GM10248 (cell line): ENCODE data around the gene PBX3.

Experiments
- CTCF ChIA-PET: fragments of 300-600 bp; sonication (Branson Sonifier 250); formaldehyde crosslinking; extraction: SDS; loops from one replicate; lab custom pipeline; 2021; ENCODE audit warnings: antibody characterized with exemption; lab: Yijun Ruan, JAX
- POLR2A ChIA-PET: fragments of 350-650 bp; sonication (Branson Sonifier 250); formaldehyde crosslinking; extraction: SDS; loops from one replicate; lab custom pipeline; 2020; ENCODE audit warnings: antibody characterized with exemption; lab: Yijun Ruan, JAX
- DNase-seq: peaks from one replicate; pipeline ENCODE4 v3.0.0; 2012; ENCODE audit errors: extremely low spot score
- CTCF ChIP-seq: IDR thresholded peaks from 2 replicates; pipeline ENCODE4 v1.5.1; 2012; ENCODE audit warnings: mild to moderate bottlenecking, low read depth; ENCODE audit errors: extremely low read depth, missing control alignments, control extremely low read depth

The PBX3 gene

GRCh38 chr9:126014726-126015125 lies 267.6 kb downstream of the PBX3 start:
- POLR2A ChIA-PET = interaction anchor here (0.7 kb wide), 1 partner anchor 126 kb away, joined by 3 read pairs; no protein-coding TSS in a partner anchor
- no peak for TF ChIP-seq CTCF
- CTCF ChIA-PET = no interaction called here
- no peak for DNase-seq

GRCh38 chr9:126015424-126015823 lies 268.3 kb downstream of the PBX3 start:
- ChIA-PET CTCF (no interaction called here), POLR2A (interaction anchor here (0.7 kb wide), 1 partner anchor 126 kb away, joined by 3 read pairs; no protein-coding TSS in a partner anchor)
- TF ChIP-seq CTCF = no peak
- DNase-seq = no peak

- ChIA-PET CTCF (interaction anchor here (1.4 kb wide), 1 partner anchor 11 kb away, joined by 3 read pairs; no protein-coding TSS in a partner anchor), POLR2A (no interaction called here)
- no peak for DNase-seq
- no peak for TF ChIP-seq CTCF
Observed at GRCh38 chr9:126016579-126017290, 269.6 kb downstream of the PBX3 start.
